Loucy (cell line): ENCODE measurements around the gene DHRSX.

Experiments
- H2AFZ ChIP-seq: fragments of 200-600 bp; sonication (generic); 2 replicates; pipeline ENCODE4 v1.6.0; 2016; ENCODE audit warnings: antibody characterized with exemption, mild to moderate bottlenecking, low read length, moderate library complexity
- H3F3A ChIP-seq: fragments of 200-600 bp; 2 replicates; pipeline ENCODE4 v1.6.0; 2016; ENCODE audit warnings: antibody characterized with exemption, low read depth, mild to moderate bottlenecking
- H3K27me3 ChIP-seq: fragments of 200-600 bp; sonication (generic); 2 replicates; pipeline ENCODE4 v1.6.1; 2014; ENCODE audit warnings: low read length, mild to moderate bottlenecking; ENCODE audit not compliant: insufficient read depth, poor library complexity, severe bottlenecking
- H3K36me3 ChIP-seq: fragments of 200-600 bp; sonication (generic); 2 replicates; pipeline ENCODE4 v1.6.1; 2016; ENCODE audit warnings: low read length; ENCODE audit not compliant: insufficient read depth
- H3K4me1 ChIP-seq: fragments of 200-600 bp; sonication (generic); 2 replicates; pipeline ENCODE4 v1.5.1; 2014; ENCODE audit warnings: low read length, mild to moderate bottlenecking; ENCODE audit not compliant: insufficient read depth, poor library complexity, severe bottlenecking
- H3K4me2 ChIP-seq: fragments of 200-600 bp; sonication (generic); 2 replicates; pipeline ENCODE4 v1.6.0; 2014; ENCODE audit warnings: antibody characterized with exemption, low read length, low read depth, mild to moderate bottlenecking; ENCODE audit not compliant: poor library complexity, severe bottlenecking
- H3K4me3 ChIP-seq: fragments of 200-600 bp; sonication (generic); 2 replicates; pipeline ENCODE4 v1.5.1; 2014; ENCODE audit warnings: low read length, mild to moderate bottlenecking, mixed read lengths; ENCODE audit not compliant: poor library complexity, severe bottlenecking
- H3K79me2 ChIP-seq: fragments of 200-600 bp; sonication (generic); 2 replicates; pipeline ENCODE4 v1.6.1; 2014; ENCODE audit warnings: low read length; ENCODE audit not compliant: insufficient read depth
- H3K9ac ChIP-seq: fragments of 200-600 bp; sonication (generic); 2 replicates; pipeline ENCODE4 v1.6.0; 2014; ENCODE audit warnings: mild to moderate bottlenecking, low read depth, low read length, moderate library complexity; ENCODE audit not compliant: poor library complexity, severe bottlenecking
- H3K9me2 ChIP-seq: fragments of 200-600 bp; sonication (generic); replicated peaks from 2 replicates; pipeline ENCODE4 v1.6.1; 2016; ENCODE audit warnings: low read depth, low read length, mixed read lengths
- H3K9me3 ChIP-seq: fragments of 200-600 bp; sonication (generic); 2 replicates; pipeline ENCODE4 v1.6.1; 2014; ENCODE audit warnings: mild to moderate bottlenecking, antibody characterized with exemption, low read length, low read depth; ENCODE audit not compliant: insufficient read depth
- H4K20me1 ChIP-seq: fragments of 200-600 bp; sonication (generic); 2 replicates; pipeline ENCODE4 v1.6.0; 2014; ENCODE audit warnings: antibody characterized with exemption, low read length, mild to moderate bottlenecking; ENCODE audit not compliant: insufficient read depth, poor library complexity, severe bottlenecking
- EZH2phosphoT487 ChIP-seq: fragments of 200-600 bp; IDR thresholded peaks from 2 replicates; pipeline ENCODE4 v1.6.1; 2018; ENCODE audit warnings: antibody characterized with exemption, mild to moderate bottlenecking, moderate library complexity, borderline replicate concordance
- TF ChIP-seq, protein P1 (sequence below): fragments of 200-600 bp; sonication (generic); conservative IDR thresholded peaks from 2 replicates; pipeline ENCODE4 v1.5.1; 2014; ENCODE audit warnings: mild to moderate bottlenecking, antibody characterized with exemption, low read length

DHRSX gene

GRCh38 chrX:2224597-2225235 lies 276.1 kb downstream of the DHRSX start:
- H2AFZ ChIP-seq: no peak overlapping the region
- H3K36me3 ChIP-seq: peaks cover 3% of the 10 kb centered on the region; the same call in 1 of the 2 replicates
- H3K4me2 ChIP-seq: no peak overlapping the region

DNA sequence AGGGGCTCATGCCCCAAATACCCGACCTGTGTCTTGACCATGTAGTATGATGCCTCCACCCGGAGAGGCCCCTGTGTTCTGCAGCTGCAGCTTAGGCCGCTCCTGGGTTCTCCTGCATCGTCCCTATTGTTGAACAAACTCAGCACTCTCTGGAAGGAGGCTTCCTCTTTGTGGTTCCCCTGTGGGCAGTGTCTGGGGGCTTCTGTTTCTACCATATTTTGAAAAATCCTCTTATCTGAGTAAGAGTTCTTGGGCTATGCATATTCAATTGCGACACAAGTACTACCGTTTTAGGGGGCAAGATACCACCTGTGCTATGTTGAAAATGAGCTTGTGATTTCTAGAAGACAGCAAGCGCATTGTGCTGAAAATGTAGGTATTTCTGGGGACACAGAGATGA lies 276.6 kb downstream of the DHRSX start:
- Histone ChIP-seq H2AFZ (no peak overlapping the region), H3K4me3 (no peak overlapping the region), H3K27me3 (no peaks in the 10 kb centered on the region), H3K4me2 (no peak overlapping the region), H3F3A (no peaks in the 10 kb centered on the region), H3K9ac (no peak overlapping the region), H3K9me3 (no peaks in the 10 kb centered on the region), H3K79me2 (no peaks in the 10 kb centered on the region), H3K4me1 (no peaks in the 10 kb centered on the region), H3K9me2 (no peaks in the 10 kb centered on the region), H3K36me3 (peaks cover 3% of the 10 kb centered on the region; the same call in 1 of the 2 replicates), H4K20me1 (no peaks in the 10 kb centered on the region)
- TF ChIP-seq, protein P1, sequence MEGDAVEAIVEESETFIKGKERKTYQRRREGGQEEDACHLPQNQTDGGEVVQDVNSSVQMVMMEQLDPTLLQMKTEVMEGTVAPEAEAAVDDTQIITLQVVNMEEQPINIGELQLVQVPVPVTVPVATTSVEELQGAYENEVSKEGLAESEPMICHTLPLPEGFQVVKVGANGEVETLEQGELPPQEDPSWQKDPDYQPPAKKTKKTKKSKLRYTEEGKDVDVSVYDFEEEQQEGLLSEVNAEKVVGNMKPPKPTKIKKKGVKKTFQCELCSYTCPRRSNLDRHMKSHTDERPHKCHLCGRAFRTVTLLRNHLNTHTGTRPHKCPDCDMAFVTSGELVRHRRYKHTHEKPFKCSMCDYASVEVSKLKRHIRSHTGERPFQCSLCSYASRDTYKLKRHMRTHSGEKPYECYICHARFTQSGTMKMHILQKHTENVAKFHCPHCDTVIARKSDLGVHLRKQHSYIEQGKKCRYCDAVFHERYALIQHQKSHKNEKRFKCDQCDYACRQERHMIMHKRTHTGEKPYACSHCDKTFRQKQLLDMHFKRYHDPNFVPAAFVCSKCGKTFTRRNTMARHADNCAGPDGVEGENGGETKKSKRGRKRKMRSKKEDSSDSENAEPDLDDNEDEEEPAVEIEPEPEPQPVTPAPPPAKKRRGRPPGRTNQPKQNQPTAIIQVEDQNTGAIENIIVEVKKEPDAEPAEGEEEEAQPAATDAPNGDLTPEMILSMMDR: no peak
- no peak for TF ChIP-seq EZH2phosphoT487

More at GRCh38 chrX:2224597-2225235, 276.1 kb downstream of the DHRSX start:
- Histone ChIP-seq H3K27me3 (no peaks in the 10 kb centered on the region), H3K79me2 (no peaks in the 10 kb centered on the region), H3K9me3 (no peaks in the 10 kb centered on the region), H4K20me1 (no peaks in the 10 kb centered on the region), H3K9ac (no peak overlapping the region), H3F3A (no peaks in the 10 kb centered on the region), H3K4me3 (no peak overlapping the region), H3K9me2 (no peaks in the 10 kb centered on the region), H3K4me1 (no peaks in the 10 kb centered on the region)
- no peak for TF ChIP-seq EZH2phosphoT487
- TF ChIP-seq, protein P1: no peak

- H3K4me2 ChIP-seq: no peak overlapping the region
- H3K9me3 ChIP-seq: no peaks in the 10 kb centered on the region
- no peaks in the 10 kb centered on the region for H4K20me1 ChIP-seq
- no peak overlapping the region for H2AFZ ChIP-seq
- TF ChIP-seq, protein P1: no peak
- no peak for TF ChIP-seq EZH2phosphoT487
- no peaks in the 10 kb centered on the region for H3K9me2 ChIP-seq
- H3K9ac ChIP-seq: no peak overlapping the region
- peaks cover 3% of the 10 kb centered on the region; the same call in 1 of the 2 replicates for H3K36me3 ChIP-seq
- H3K4me1 ChIP-seq: no peaks in the 10 kb centered on the region
- no peaks in the 10 kb centered on the region for H3F3A ChIP-seq
- no peaks in the 10 kb centered on the region for H3K79me2 ChIP-seq
- H3K27me3 ChIP-seq: no peaks in the 10 kb centered on the region
- no peak overlapping the region for H3K4me3 ChIP-seq
Observed at GRCh38 chrX:2220829-2221567, 279.8 kb downstream of the DHRSX start.
